Stimulated activated naive CD8-positive, alpha-beta T cell treated with anti-CD3 and anti-CD28 coated beads, Interleukin-15, Interleukin-2, amounts not matched to agents 100 U/mL and 50 U/mL, for 24 hours (primary cell): ENCODE data around the gene SKI.
"Not testable (repeated sequence)": the region's sequence is repeated elsewhere in the genome, so short reads cannot be mapped to it uniquely, and the experiment has no call there.

Experiments used
- ATAC-seq: fragments of 150-1000 bp; cut with Tn5 transposase; one replicate; pipeline ENCODE4 v1.10.0; 2021
- DNase-seq: peaks from one replicate; pipeline ENCODE4 v3.0.0; 2021

The SKI gene

DNA sequence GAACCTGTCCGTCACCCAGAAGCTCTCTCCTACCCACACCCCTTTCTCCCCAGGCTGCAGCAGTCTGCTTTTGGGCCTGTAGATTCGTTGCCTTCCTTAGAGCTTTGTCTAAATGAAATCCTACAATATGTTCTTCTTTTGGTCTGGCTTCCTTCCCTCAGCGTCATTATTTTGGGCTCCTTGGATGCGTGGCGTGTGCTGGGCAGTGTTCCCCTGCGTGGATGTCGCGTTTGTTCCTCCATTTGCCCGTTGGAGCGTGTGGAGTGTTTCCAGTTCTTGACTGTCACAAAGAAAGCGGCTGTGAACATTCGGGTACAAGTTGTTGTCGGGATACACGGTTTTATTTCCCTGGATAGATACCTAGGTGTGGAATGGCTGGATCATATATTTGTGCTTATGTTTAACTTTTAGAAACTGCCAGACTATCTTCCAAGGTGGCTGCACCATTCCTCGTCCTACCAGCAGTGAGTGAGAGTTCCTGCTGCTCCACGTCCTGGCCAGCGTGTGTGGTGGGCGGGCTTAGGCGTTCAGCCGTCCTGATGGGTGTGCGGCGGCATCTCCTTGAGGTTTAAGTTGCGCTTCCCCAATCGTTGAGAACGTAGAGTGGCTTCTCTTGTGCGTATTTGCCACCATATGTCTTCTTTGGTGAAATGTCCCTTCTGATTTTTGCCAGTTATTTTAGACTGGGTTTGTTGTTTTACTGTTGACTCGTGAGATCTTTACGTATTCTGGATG, 31.7 kb downstream of the SKI start:
- no peak for ATAC-seq
- no peak for DNase-seq

DNA sequence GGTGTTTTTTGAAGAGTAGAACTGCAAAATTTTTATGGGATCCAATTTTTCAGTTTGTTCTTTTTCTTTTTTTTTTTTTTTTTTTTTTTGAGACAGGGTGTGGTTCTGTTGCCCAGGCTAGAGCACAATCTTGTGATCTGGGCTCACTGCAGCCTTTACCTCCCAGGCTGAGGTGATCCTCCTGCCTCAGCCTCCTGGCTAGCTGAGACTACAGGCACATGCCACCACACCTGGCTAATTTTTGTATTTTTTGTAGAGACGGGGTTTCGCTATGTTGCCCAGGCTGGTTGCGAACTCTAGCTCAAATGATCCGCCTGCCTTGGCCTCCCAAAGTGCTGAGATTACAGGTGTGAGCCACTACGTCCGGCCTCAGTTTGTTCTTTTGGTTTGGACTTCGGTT, 32.4 kb downstream of the SKI start:
- not testable (repeated sequence) for ATAC-seq, DNase-seq

DNA sequence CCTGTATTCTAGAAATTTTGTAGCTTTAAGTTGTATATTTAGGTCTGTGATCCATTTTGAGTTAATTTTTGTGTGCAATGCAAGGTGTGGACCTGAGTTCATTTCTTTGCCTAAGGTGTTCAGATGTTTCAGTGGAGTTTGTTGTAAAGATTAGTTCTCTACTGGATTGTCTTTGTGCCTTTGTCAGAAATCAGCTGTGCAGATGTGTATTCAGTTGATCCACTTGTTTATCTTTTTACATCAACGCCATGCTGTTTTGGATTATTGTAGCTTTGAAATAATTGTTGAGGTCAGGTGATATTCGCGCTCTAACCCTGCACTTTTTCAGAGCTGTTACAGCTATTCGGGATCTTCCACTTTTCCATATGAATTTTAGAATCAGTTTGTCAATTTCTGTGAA, 32.8 kb downstream of the SKI start:
- DNase-seq, result no peak
- ATAC-seq, result no peak

GRCh38 chr1:2261476-2262395, 33.6 kb downstream of the SKI start:
- ATAC-seq, DNase-seq: not testable (repeated sequence)

- no peak for DNase-seq
- ATAC-seq, result no peak
These were observed 38.3 kb downstream of the SKI start for GRCh38 chr1:2266301-2266975.

DNA sequence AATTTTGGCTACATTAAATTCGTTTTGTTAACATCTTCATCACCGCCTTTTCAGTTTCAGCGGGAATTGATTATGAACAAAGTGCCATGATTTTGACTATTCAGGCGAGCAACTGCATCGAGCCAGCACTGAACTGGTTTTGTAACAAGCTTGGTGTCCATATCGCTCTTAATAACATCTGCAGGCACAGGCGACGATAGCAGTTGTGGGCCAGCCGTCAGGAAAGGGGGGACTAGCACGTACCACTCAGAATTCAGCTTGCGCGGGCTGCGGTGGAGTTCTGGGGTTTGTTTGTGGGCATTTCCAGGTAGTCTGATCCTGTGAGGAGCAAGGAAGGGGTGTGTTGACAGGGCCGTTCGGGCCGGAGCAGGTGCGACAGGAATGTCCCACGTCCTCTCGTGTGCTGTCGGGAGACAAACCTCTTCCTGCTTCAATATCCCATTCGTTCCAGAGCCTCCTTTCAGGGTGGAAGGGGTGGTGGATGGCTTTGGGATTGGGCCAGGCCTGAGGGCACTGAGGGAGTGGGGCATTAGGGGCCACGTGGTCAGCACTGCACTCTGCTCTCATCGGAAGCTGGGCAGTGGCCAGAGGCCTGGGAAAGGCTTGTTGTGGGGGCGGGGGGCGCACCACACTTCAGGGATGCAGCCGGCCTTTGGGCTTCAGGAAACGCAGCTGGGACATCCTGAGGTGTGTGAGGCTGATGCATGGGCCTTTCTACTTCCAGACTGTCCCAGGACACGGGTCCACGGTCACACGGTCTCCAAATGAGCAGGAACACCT, 39.1 kb downstream of the SKI start:
- ATAC-seq (no peak), DNase-seq (no peak)

- ATAC-seq, result no peak
- DNase-seq, result no peak
These were observed 39.7 kb downstream of the SKI start for GRCh38 chr1:2267862-2268261.

GRCh38 chr1:2268285-2269056, 40.4 kb downstream of the SKI start:
- DNase-seq, result no peak
- ATAC-seq, result no peak

- DNase-seq (no peak), ATAC-seq (no peak)
These were observed 41.2 kb downstream of the SKI start for GRCh38 chr1:2269193-2269921.

DNA sequence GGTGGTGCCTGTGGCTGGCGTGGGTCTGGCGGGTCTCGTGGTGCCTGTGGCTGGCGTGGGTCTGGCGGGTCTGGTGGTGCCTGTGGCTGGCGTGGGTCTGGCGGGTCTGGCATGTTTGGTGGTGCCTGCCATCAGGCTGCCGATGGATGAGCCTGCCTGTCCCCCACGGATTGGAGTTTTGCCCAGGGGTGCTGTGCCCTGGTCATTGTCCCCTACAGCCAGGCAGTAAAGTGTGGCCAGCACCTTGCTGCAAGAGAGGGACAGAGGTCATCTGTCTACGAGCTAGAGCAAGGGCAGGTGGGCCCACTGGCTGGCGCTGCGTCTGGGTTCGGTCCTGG, 41.8 kb downstream of the SKI start:
- ATAC-seq (no peak), DNase-seq (no peak)

GRCh38 chr1:2270260-2271100, 42.4 kb downstream of the SKI start:
- no peak for ATAC-seq
- DNase-seq, result no peak

DNA sequence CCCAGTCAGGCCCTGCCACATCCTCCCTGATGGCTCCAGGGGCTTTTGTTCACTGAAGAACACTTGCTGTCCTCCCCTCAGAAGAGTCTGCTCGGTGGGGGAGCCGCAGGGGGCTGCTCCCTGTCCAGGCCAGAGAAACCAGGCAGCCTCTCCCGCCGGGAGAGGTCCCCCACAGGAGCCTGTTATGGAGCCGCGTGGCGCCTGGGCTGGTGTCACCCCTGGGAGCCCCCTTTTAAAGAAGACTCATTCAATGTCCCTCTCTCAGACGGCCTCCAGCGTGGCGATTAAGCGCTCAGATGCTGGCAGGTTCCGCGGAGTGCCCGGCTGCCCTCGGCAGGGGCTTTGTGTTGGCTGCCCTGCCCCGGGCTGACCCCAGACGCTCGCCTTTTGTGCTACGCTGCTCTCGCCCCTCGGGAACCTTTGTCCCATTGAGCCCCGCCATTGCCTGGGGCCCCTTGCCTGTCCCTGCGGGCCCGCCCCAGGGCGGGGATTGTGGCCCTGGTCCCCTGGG, 43.1 kb downstream of the SKI start:
- DNase-seq (no peak), ATAC-seq (no peak)

- DNase-seq (no peak), ATAC-seq (no peak)
These were observed 43.9 kb downstream of the SKI start for GRCh38 chr1:2271841-2272655.

DNA sequence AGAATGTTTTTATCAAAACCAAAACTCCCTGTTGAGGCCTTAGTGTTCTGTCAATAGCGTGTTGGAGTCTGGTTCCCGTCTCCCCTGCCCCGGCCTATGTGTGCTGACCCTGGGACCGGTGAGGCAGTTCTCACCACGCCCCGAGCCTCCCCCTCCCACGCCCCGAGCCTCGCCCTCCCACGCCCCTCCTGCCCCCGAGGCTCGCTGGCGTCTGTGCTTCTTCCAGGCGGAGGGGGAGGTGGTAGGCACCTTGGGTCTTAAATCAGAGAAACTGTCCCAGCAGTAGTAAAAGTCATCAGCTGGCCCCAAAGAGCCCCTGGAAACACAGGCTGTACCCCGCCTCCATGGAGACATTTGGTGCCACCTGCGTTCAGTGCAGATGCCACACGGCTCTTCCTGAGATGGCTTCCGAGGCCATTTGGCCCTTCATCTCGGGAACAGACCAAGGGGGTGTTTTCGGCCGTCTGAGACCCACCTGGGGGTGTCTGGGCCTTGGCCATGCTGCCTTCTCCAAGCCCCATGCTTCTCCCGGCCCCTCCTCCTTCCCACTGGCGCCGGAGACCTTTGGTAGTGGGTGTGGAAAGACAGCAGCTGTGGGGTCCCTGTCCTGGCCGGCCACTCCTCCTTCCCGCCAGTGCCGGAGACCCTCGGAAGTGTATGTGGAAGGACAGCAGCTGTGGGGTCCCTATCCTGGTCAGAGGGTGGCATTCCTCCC, 44.7 kb downstream of the SKI start:
- ATAC-seq (no peak), DNase-seq (no peak)

DNA sequence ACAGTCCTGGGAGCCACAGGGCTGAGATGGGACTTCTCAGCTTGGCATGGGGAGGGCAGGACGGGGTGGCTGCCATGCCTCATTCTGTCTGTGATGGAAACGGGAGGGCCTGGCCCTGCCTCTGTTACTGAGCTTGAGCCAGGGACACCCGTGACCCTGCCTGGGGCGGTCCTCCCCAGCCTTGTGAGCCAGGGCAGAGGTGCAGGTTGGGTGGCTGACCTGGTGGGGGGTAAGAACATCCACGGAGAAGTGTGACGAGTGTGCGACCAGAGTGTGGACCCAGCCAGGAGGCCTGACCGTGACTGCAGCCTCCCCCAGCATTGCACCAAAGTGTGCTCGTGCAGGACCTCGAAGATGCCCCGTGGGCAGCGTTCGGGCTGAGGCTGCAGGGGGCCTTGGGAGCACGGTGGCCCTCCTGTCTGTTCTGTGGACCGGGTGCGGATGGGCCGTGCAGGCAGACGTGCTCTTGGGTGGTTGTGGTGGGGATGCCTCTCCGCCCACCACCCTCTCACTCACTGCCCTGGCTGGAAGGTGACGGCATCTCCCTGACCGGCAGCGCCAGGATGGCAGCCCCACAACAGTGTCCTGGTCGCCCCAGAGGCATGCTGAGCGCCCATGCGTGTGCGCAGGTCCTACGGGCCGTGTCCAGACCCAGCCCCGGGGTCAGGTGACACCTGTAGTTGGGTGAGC, 45.4 kb downstream of the SKI start:
- no peak for ATAC-seq

DNA sequence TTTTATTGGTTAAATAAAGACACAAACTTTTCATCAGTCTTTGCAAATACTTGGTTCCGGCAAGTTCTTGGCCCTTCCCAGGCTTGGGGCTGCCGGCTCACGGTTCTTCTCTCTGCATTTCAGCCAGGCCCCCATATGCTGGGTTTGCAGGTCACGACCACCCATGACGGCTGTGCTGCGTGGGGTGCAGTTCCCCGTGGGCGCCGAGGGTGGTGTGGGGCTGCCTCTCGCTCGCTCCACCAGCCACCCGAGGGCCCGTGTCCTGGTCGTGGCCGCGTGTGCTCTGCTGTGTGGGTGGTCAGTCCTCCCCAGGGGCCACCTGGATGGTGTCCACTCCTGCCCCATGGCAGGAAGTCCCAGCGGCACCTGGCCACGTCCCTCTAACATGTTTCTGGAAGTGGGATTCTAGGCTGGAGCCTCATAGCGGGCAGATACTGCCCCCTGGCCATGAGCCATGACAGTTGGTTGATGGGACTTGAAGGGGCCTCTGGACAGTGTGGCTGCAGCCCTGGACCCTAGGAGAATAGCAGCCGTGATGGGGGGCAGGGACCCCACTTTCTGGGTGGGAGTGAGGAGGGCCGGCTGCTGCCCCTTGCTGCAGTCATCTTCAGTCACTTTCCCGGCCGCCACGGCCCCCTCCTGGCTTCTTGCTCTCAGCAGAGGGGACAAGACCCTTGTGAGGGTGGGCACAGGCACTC, 46.3 kb downstream of the SKI start:
- ATAC-seq, result no peak
- DNase-seq, result no peak

More for the DNA sequence above, 45.4 kb downstream of the SKI start:
- no peak for DNase-seq
